HG03159 (cell line): ENCODE results near the gene CORT.
"Not testable (repeated sequence)": the region's sequence is repeated elsewhere in the genome, so short reads cannot be mapped to it uniquely, and the experiment has no call there.

Source experiments
- ATAC-seq: cut with Tn5 transposase; IDR thresholded peaks from one replicate; pipeline ENCODE4 v1.9.1; 2021; ENCODE audit warnings: mild to moderate bottlenecking, moderate library complexity; ENCODE audit not compliant: unreplicated experiment

Gene CORT

DNA sequence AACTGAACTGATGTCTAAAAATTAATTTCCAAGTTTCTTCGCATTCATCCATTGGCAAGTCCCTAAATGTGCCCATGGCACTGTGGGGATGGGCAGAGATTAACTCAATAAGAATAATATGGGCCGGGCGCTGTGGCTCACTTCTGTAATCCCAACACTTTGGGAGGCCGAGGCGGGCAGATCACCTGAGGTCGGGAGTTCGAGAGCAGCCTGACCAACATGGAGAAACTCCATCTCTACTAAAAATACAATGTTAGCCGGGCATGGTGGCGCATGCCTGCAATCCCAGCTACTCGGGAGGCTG, 24.4 kb downstream of the CORT start:
- ATAC-seq, result not testable (repeated sequence)

GRCh38 chr1:10474613-10475507, 25.0 kb downstream of the CORT start, which contains the start of gene PEX14:
PEX14 (plus strand) TSS chr1:10474950; CDS start chr1:10474967, 17 bp downstream.
- ATAC-seq, result peak; percentile 66

- no peak for ATAC-seq
These were observed 25.7 kb downstream of the CORT start for GRCh38 chr1:10475510-10475909.

DNA sequence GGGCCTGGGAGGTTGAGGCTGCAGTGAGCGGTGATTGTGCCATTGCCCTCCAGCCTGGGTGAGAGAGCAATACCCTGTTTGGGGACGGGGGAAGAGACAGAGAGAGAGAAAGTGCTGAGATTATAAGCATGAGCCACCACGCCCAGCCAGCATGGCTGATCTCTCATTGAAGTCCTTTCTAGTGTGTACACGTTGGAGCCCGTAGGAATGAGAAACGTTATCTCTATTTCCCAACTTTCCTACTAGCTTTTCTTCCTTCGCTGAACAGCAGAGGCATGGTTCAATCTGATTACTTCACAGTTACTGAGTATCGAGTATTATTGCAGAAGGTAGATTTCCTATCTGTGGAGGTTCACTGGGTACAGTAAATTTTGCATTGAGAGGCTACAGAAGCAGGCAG, 29.5 kb downstream of the CORT start:
- ATAC-seq, result no peak

- no peak for ATAC-seq
These were observed 30.8 kb downstream of the CORT start for GRCh38 chr1:10480614-10481013.

DNA sequence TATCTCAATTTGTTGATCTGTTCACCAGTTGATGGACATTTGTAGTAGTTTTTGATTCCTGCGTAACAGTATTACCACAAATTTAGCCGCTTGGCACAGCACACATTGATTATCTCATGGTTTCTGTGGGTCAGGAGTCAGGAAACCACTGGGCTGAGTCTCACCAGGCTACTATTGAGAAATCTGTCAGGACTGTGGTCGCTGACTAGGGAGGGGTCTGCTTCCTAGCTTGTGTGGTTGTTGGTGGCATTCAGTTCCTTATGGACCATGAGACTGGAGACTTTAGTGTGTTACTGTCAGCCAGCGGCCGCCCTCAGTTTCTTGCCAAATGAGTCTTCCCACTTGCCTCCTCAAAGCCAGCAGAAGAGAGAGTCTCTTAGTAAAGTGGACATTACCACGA, 34.7 kb downstream of the CORT start:
- ATAC-seq, result no peak

DNA sequence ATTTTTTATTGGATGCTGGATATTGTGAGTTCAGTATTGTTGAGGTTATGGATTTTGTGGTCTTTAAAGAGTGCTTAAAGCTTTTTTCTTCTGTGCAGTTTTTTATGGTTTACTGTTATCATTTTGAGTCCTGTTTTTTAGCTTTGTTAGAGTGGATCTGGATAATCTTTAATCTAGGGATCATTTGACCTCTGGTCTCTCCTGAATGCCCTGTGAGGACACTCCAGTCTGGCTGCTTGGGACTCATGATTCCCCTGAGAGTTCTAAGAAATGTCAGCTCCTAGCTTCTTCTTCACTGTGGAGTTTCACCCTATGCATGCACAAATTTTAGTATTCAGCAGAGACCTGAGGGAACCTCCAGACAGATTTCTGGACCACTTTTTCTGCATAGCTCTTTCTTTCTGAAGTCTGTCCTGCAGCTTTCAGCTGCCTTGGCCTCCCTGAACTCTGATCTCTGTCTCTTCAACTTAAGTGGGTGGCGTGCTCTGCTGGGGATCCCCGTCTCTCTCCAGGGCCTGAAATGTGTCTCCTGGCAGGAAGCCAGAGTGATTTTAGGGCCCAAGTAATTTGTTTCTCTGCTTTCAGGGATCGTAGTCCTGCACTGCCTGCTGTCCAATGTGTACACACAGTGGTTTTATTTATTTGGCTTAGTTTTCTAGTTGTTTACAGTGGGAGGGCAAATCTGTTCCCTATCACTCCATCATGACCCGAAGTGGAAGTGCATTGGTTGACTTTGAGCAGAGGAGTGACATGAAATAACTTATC, 39.6 kb downstream of the CORT start:
- ATAC-seq, result no peak

DNA sequence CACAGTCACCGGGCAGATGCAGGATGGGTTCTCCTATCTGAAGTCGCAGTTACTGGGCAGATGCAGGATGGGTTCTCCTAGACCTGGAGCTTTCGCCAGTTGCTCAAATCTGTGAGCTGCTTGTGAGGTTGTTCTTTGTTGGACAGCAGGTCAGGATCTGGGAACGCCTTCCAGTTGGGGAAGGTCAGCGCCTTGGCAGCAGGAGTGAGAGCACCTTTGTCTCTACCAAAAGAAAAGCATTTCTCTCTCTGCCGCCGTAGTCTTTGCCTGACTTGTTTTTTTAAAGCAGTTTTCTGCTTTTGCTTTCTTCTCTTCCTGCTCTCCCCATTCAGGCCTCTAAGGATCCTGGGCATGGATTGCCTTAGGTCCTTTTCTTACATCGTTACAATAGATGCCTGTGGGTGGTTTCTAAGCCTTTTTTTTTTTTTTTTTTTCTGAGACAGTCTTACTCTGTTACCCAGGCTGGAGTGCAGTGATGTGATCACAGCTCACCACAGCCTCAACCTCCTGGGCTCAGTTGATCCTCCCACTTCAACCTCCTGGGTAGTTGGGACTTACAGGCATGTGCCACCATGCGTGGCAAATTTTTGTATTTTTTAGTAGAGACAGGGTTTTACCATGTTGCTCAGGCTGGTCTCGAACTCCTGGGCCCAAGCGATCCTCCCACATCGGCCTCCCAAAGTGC, 40.6 kb downstream of the CORT start:
- no peak for ATAC-seq

DNA sequence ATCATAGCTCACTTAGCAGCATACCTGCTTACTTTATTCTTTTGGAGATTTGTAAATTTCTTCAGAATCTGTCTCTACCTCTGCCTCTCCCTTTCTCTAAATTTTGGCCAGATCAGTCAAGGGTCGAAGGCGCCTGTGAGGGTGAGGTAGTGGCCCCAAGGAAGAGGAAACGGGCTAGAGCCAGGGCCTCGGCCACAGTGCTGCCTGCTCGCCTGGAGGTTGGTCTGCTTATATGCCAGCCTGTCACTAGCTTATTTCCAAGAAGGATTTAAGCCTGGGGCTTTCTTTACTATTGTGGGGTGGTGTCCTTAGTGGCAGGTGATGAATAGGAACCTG, 44.6 kb downstream of the CORT start:
- no peak for ATAC-seq

- peak; percentile 81 for ATAC-seq
These were observed 45.1 kb downstream of the CORT start for GRCh38 chr1:10494754-10495474.

DNA sequence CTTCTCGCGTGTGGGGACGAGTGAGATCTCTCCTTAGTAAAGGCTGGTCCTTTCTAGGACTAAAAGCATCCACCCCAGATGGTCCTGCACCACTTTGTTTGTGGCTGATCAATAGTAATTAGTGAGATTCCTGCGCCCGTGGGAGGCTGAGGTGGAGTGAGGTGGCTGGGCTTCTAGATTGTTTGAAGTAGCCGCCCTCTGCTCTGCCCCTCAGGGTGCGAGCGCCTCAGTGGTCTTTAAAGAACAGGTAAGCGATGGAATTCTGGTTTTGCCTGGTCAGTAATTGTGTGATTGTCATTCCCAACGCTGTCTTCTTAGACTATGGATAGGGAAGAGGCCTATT, 45.6 kb downstream of the CORT start:
- no peak for ATAC-seq

DNA sequence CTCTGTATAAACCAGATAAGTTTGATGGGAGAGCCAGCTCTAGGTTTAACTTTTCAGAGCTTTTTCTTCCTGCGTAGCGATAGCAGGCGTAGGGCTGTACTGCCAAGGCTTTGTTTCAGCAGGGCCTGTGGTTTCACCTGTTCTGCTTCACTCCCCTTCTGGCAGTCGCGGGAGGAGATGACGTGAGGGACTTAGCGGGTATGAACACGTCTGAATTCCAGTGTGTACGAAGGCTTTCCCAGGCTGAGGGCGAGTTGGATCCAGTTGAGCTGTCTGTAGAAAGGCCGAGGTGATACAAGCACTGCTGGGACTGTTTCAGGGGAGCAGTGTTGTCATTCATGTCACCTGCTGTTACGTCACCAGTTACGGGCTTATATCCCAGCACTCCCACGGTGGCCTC, 46.1 kb downstream of the CORT start:
- ATAC-seq, result no peak

GRCh38 chr1:10497109-10497508, 47.3 kb downstream of the CORT start:
- no peak for ATAC-seq

- ATAC-seq, result no peak
These were observed 48.4 kb downstream of the CORT start for GRCh38 chr1:10498231-10498630.
